HG03558 (cell line): Measurements from ENCODE around the gene CEP97.
"Not testable (repeated sequence)": the region's sequence is repeated elsewhere in the genome, so short reads cannot be mapped to it uniquely, and the experiment has no call there.

Experiments used
- ATAC-seq: cut with Tn5 transposase; IDR thresholded peaks from one replicate; pipeline ENCODE4 v1.9.1; 2021; ENCODE audit warnings: moderate number of reproducible peaks; ENCODE audit not compliant: unreplicated experiment; ENCODE audit errors: extremely low read depth

The CEP97 gene

GRCh38 chr3:101753386-101754113, 29.1 kb downstream of the CEP97 start:
- ATAC-seq, result not testable (repeated sequence)

- ATAC-seq, result no peak
These were observed 33.8 kb downstream of the CEP97 start for GRCh38 chr3:101758224-101758623.

GRCh38 chr3:101762041-101762646, 37.7 kb downstream of the CEP97 start:
- no peak for ATAC-seq

GRCh38 chr3:101777745-101778281, 53.4 kb downstream of the CEP97 start:
- ATAC-seq, result not testable (repeated sequence)

GRCh38 chr3:101778385-101779046, 54.1 kb downstream of the CEP97 start:
- no peak for ATAC-seq

DNA sequence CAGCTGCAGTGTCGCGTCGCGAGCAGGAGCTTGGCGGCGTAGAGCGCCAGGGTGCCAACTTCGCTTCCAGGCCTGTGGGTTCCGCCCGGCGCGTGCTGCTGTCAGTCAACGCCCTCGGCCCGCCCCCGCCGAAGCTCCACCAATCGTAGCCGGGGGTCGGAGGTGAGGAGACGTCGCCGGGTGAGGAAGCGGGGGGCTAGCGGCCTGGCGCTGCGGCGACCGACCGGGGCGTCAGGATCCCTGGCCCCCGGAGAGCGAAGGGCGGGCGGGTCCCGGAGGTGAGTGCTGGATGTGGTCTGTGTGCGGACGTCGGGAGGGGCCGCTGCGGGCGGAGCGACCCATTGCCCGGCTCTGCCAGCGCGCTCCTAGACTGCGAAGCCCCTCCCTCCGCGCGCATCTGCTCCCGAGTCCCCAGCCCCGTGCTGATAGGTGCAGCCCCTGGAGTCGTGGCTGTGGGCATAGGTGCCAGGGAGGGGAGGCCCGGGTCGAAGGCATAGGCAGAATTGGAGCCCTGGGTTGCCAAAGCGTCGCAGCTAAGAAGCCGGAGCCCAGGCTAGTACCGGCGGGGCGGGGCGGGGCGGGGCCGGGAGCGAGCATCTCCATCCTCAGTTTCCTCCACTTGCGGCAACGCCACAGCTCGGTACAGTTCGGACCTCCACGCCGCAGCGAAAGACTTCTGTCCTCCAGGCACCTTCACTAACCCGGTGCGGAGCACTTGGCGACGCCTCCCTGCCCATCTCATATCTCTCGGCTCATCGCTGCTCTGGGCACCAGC, 54.8 kb downstream of the CEP97 start, which contains the start of gene NXPE3:
Gene NXPE3, plus strand, starts transcription at position 165 of the 775 bp plus-strand sequence. CDS start 6,386 bp downstream, outside the sequence.
- peak; percentile 89 for ATAC-seq

GRCh38 chr3:101779822-101780381, 55.5 kb downstream of the CEP97 start:
- ATAC-seq, result peak; percentile 18

GRCh38 chr3:101780661-101781060, 56.2 kb downstream of the CEP97 start:
- no peak for ATAC-seq

DNA sequence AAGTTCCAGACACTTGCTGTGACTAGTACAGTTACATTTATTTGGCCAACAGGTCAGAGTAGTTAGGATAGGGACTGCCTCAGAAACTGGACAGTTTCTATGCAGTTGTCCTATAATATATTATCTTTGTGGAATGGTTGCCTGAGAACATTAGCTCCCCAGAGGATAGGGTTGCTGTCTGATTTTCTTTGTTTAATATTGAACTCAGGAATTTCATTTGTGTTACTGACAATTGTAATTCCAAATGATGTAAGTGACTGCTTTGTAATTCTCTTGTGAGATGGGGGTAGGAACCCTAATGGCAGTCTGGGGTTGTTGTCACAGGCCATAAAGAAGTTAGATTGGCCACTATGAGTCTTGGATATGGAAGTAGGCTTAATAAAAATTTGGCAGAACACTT, 56.8 kb downstream of the CEP97 start:
- ATAC-seq, result no peak

GRCh38 chr3:101784855-101785613, 60.6 kb downstream of the CEP97 start:
- no peak for ATAC-seq

- peak; percentile 97 for ATAC-seq
These were observed 67.4 kb downstream of the CEP97 start for GRCh38 chr3:101791778-101792177.

GRCh38 chr3:101796077-101796680, 71.8 kb downstream of the CEP97 start:
- ATAC-seq, result no peak

- ATAC-seq, result no peak
These were observed 76.8 kb downstream of the CEP97 start for GRCh38 chr3:101801174-101801573.

- no peak for ATAC-seq
These were observed 77.8 kb downstream of the CEP97 start for GRCh38 chr3:101802179-101802578.

DNA sequence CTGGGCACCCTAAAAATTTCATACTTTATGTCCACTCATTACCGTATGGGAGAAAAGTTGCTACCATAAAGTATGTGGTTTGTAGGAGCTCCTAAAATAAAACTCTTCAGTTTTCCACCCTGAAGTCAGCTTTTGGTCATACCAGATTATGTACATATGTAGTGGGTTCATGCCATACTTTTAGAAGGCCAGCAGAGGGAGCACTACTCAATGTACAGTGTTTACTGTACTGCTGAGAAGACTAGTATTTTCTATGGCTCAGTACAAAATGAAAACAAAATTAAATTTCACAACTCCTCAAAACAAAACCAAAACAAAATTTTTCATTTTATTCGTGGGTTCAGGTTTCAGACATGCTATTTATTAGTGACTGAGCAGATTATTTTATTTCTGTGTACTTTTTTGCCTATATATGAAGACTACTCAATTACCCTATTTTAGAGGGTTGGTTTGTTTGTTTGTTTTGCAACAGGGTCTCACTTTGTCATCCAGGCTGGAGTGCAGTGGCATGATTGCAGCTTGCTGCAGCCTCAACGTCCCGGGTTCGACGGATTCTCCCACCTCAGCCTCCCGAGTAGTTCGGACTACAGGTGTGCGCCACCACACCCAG, 78.9 kb downstream of the CEP97 start:
- ATAC-seq, result peak; percentile 96

- ATAC-seq, result no peak
These were observed 79.5 kb downstream of the CEP97 start for GRCh38 chr3:101803939-101804338.

DNA sequence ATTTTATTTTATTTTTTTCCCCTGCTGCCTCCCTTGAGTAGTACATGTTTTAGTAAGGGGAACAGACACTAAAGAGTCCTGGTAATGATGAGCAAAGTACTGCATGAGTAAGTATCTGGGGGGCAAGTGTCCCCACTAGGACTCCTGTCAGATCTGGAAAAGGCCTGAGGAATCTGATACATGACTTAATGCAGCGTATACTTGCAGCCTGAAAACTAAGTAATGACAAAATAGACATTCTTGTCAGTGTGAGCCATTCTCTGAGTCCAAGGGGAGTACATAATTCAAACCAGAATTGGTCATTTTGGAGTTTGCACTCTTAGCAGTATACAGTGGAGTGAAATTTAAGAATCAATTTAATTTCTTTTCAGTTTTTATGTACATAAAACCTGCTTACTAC, 82.1 kb downstream of the CEP97 start:
- ATAC-seq, result no peak

DNA sequence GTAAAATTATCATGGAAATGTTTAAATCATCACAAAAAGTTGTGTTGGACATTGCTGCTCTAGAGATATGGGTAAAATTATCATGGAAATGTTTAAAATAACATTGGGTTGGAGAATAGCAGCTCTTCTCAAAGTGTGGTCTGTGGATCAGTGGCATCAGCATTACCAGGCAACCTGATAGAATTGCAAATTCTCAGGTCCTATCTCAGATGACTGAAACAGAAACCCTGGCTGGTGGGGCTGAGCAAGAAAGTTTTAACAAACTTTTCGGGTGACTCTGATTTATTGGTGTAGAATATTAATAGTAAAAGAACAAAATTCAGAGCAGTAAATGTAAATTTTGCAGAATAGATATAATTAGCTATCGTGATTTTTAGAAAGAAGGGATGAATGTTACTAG, 83.5 kb downstream of the CEP97 start:
- ATAC-seq, result no peak
